Measurements from ENCODE around the gene DNAJC18. TPM values are rescaled to one million over a fixed set of nuclear protein-coding genes. Genes with fewer than 3 reads are reported as not detected.

DNAJC18 gene
- total RNA-seq, 1 donor from 2014 or later: 9.9 TPM

GRCh38 chr5:139371482-139372435 lies 67.6 kb downstream of the DNAJC18 start:
- peak; percentile 73 for DNase-seq (ENCODE audit: low read depth)

- DNase-seq (ENCODE audit: low read depth): peak; percentile 38
These were observed 70.1 kb downstream of the DNAJC18 start for GRCh38 chr5:139369181-139369580.

- peak; percentile 30 for DNase-seq (ENCODE audit: low read depth)
These were observed 70.7 kb downstream of the DNAJC18 start for GRCh38 chr5:139368613-139369012.

- no peak for DNase-seq (ENCODE audit: low read depth)
These were observed 74.9 kb downstream of the DNAJC18 start for GRCh38 chr5:139364466-139364865.

GRCh38 chr5:139363937-139364336 lies 75.4 kb downstream of the DNAJC18 start:
- DNase-seq (ENCODE audit: low read depth): no peak

- DNase-seq (ENCODE audit: low read depth): no peak
These were observed 77.4 kb downstream of the DNAJC18 start for GRCh38 chr5:139361835-139362429.

- no peak for DNase-seq (ENCODE audit: low read depth)
These were observed 78.9 kb downstream of the DNAJC18 start for GRCh38 chr5:139360384-139360783.

Other genes starting within 250 kb of the DNAJC18 start
- 38.2 and 53.2 TPM in 2 replicates for gene SIL1, start 241.2 kb downstream of the DNAJC18 start, total RNA-seq
- gene MATR3, start 145.8 kb downstream of the DNAJC18 start, total RNA-seq: 274 and 347 TPM in 2 replicates
- 110 and 111 TPM in 2 replicates for gene PAIP2, start 97.7 kb downstream of the DNAJC18 start, total RNA-seq
- not detected in 2 replicates for gene SLC23A1, start 56.2 kb downstream of the DNAJC18 start, total RNA-seq
- gene MZB1, start 49.6 kb downstream of the DNAJC18 start, total RNA-seq: 0.16 TPM in 1 of 2 replicates, not detected in the other
- 58.8 and 59.5 TPM in 2 replicates for gene PROB1, start 44.4 kb downstream of the DNAJC18 start, total RNA-seq
- gene SPATA24, start 35.4 kb downstream of the DNAJC18 start, total RNA-seq: 11.0 and 16.4 TPM in 2 replicates
- not detected in 2 replicates for gene ECSCR, start 23.2 kb upstream of the DNAJC18 start, total RNA-seq
- gene SMIM33, start 31.5 kb upstream of the DNAJC18 start, total RNA-seq: not detected in 2 replicates
- 22.0 and 79.1 TPM in 2 replicates for gene STING1, start 43.2 kb upstream of the DNAJC18 start, total RNA-seq
- gene UBE2D2, start 121.8 kb upstream of the DNAJC18 start, total RNA-seq: 89.1 and 130 TPM in 2 replicates
- gene CXXC5, start 208.8 kb upstream of the DNAJC18 start, total RNA-seq: 246 and 253 TPM in 2 replicates

Data from myocyte (in vitro differentiated cells).